NB4 (cell line): ENCODE results near the gene ELMOD2.
A peak's percentile ranks its signal among the peaks of the same experiment; 100 is the strongest.

Experiments used
- DNase-seq: peaks from one replicate; pipeline ENCODE4 v3.0.0; 2010; ENCODE audit warnings: low read depth
- H3K4me3 ChIP-seq: one replicate; pipeline ENCODE4 v1.5.1; 2011; ENCODE audit warnings: mild to moderate bottlenecking, low read depth, low read length, moderate library complexity
- MYC ChIP-seq: IDR thresholded peaks from 2 replicates; pipeline ENCODE4 v1.6.1; 2011; ENCODE audit warnings: low read depth, low read length
- POLR2A ChIP-seq: IDR thresholded peaks from 2 replicates; pipeline ENCODE4 v1.6.1; 2011; ENCODE audit warnings: mild to moderate bottlenecking; ENCODE audit not compliant: insufficient read length; ENCODE audit errors: extremely low read depth
- TF ChIP-seq, protein P1 (sequence below): IDR thresholded peaks from one replicate; pipeline ENCODE4 v1.5.1; 2012; ENCODE audit warnings: low read depth, low read length
- TF ChIP-seq, protein P2 (sequence below): IDR thresholded peaks from 2 replicates; pipeline ENCODE4 v1.6.1; 2011; ENCODE audit warnings: low read depth, low read length

Gene ELMOD2, protein sequence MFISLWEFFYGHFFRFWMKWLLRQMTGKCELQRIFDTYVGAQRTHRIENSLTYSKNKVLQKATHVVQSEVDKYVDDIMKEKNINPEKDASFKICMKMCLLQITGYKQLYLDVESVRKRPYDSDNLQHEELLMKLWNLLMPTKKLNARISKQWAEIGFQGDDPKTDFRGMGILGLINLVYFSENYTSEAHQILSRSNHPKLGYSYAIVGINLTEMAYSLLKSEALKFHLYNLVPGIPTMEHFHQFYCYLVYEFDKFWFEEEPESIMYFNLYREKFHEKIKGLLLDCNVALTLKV

DNA sequence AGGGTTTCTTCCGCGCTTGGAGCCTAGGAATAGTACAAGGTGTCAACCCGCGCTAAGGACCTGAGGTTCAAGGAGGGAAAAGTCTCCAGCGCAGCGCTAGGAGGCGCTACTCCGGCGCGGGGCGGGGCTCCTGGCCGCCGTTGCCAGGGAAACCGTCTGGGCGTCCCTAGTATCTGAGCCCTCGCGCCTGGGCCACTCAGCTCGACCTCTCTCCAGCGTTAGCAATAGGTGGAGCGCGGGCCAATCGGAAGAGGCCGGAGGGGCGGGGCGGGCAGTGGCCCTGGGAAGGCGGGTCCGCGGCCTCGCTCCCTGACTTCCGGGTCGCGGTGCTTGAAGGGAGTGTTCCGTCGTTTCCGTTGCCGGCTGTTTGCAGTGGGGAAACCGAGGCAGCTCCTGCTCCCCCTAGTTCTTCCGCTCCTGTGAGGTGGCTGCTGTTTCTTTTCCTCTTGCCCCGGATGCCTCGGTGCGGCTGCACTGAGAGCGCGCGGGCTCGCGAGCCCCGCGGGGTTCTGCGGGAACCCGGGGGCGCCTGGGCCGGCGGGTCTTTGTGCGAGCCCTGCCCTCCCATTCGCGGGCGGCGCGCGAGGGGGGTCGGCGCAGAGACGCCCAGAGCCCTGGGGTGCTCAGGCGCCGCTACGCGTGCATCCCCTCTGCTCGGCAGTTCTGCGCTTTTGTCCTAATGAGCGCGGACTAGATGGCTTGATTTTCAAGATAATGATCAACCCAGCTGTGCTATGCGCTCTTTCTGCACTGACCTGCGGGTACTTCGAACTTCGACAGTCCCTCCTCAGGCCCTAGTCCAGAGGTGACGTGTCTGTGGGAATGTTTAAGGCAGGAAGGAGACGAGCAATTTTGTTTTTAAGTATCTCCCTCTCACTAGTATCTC, at the start of gene ELMOD2:
Gene ELMOD2, plus strand, starts transcription at position 312 of the 886 bp plus-strand sequence. CDS start 1,261 bp downstream, outside the sequence.
- TF ChIP-seq MYC = no peak
- TF ChIP-seq, protein P1, sequence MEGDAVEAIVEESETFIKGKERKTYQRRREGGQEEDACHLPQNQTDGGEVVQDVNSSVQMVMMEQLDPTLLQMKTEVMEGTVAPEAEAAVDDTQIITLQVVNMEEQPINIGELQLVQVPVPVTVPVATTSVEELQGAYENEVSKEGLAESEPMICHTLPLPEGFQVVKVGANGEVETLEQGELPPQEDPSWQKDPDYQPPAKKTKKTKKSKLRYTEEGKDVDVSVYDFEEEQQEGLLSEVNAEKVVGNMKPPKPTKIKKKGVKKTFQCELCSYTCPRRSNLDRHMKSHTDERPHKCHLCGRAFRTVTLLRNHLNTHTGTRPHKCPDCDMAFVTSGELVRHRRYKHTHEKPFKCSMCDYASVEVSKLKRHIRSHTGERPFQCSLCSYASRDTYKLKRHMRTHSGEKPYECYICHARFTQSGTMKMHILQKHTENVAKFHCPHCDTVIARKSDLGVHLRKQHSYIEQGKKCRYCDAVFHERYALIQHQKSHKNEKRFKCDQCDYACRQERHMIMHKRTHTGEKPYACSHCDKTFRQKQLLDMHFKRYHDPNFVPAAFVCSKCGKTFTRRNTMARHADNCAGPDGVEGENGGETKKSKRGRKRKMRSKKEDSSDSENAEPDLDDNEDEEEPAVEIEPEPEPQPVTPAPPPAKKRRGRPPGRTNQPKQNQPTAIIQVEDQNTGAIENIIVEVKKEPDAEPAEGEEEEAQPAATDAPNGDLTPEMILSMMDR = peak; percentile 86
- TF ChIP-seq, protein P2, sequence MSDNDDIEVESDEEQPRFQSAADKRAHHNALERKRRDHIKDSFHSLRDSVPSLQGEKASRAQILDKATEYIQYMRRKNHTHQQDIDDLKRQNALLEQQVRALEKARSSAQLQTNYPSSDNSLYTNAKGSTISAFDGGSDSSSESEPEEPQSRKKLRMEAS = no peak
- TF ChIP-seq POLR2A = peak; percentile 67
- H3K4me3 ChIP-seq = peak within 1 kb of the TSS; percentile 87
- DNase-seq = peak; percentile 97

DNA sequence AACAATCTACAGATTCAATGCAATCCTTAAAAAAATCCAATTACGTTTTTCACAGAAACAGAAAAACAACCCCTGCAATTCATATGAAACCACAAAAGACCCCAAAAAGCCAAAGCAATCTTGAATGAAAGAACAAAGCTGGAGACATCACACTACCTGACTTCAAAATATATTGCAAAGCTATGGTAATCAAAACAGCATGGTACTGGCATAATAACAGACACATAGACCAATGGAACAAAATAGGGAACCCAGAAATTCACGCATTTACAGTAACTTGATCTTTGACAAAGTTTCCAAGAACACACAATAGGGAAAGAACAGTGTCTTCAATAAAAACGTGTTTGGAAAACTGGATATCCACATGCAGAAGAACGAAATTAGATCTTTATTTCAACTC, 40.5 kb upstream of the ELMOD2 start:
- no peak overlapping the region for H3K4me3 ChIP-seq
- TF ChIP-seq POLR2A = no peak
- no peak for DNase-seq

DNA sequence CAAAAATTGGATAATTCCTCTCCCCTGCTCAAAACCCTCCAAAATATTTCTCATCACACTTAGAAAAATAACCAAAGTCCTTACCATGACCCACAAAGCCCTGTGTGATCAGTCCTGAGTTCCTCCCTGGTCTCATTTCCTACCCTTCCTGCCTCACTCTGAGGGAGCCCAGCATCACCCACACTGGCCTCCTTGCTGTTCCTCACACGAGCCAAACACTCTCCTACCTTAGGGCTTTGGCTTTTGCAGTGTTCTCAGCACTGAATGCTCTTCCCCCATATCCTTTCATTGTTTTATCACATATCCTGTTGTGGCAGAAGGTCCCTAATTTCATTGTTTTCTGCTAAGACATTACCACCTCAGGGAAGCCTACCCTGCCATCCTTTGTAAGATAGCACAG, 38.0 kb upstream of the ELMOD2 start:
- H3K4me3 ChIP-seq = no peak overlapping the region
- TF ChIP-seq POLR2A (no peak), MYC (no peak)
- TF ChIP-seq, protein P2 = no peak
- TF ChIP-seq, protein P1 = no peak
- no peak for DNase-seq

DNA sequence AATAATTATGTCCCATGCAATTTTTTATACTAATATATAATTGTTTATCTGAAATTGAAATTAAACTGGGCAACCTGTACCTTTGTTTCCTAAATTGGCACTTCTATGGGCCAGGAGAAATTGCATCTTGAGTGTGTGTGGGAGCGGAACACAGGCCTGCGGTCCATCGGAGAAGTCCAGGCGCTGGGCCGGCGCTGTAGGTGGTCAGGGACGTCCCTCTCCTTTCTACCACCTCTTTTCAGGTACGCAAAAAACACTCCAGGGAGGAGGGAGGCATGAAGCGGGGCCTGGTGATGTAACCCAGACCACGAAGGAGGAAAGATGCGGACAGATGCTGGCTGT, 26.6 kb upstream of the ELMOD2 start:
- no peak for DNase-seq
- H3K4me3 ChIP-seq = no peak overlapping the region
- TF ChIP-seq MYC (no peak), POLR2A (no peak)
- TF ChIP-seq, protein P2 = no peak
- TF ChIP-seq, protein P1 = no peak

DNA sequence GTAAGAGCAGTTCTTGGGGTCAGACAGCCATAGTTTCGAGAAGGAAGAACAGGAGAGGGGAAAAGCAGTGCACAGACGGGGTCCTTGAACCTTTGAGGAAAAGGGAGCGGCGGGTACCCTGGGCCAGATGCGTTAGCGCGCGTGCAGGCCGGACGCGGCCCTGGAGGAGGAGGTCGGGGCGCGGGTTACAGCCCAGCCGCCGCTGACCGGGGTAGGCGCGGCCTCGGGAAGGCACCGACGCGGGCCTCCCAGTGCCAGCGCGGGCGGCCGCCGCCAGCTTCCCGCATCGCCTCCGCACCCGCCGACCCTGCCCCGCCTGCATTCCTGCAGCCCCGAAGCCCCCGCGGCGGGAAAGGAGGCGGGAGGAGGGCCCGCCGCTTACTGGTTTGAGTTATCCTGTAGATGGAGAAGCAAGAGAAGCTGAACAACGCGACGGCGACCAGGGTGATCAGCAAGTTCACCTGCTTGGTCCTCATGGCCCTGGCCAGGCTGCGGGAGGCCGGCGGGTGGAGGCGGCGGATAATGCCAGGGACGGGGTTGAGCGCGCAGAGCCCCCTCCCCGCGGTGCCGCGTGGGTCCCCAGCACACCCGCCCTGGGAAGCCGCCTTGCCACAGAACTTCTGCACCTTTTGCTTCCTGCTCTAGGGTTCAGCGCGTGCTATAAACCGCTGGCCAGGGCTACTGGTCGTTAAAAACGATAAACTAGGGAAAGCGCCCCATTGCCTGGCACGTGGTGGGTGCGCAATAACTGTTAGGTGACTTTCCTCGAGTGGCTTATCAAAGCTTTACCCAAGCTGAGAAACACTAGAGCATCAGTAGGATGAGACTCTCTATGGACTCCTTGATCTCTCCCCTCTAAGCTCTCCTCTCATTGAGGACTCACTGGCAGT, 26.0 kb upstream of the ELMOD2 start, which contains the start of gene MGAT4D:
Gene MGAT4D, minus strand, starts transcription at position 547 of the 890 bp plus-strand sequence. Its CDS starts 71 bp downstream, at position 476.
- no peak for TF ChIP-seq POLR2A
- H3K4me3 ChIP-seq = no peak within 1 kb of the TSS
- DNase-seq = peak; percentile 2

DNA sequence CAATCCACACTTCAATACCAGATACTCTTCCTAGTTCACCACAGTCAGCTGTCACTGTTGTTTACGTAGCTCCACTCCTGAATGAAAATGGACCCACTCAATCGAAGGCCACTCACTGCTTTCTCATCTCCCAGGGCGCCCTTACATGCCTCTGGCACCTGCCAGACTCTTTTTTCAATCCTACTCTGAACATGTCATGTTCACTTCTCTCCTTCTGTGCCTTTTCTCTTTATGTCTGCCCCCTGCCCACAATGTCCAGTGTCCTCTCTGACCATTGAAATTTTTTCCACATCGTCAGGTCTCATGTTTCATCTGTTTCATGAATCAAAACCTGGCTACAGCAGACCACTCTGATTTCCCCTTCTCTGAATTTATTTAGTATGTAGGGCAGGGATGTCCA, 24.6 kb upstream of the ELMOD2 start:
- TF ChIP-seq POLR2A (no peak), MYC (no peak)
- TF ChIP-seq, protein P1 = no peak
- TF ChIP-seq, protein P2 = no peak
- no peak overlapping the region for H3K4me3 ChIP-seq
- no peak for DNase-seq
